Bronchial epithelial cell (primary cell): ENCODE data around the gene MTHFSD. TPM values are rescaled to one million over a fixed set of nuclear protein-coding genes. Genes with fewer than 3 reads are reported as not detected.

Experiments
- DNase-seq: peaks from one replicate; pipeline ENCODE4 v3.0.0-alpha.2; 2010; ENCODE audit warnings: low read depth
- FAIRE-seq: peaks from 2 replicates; lab custom pipeline; 2011; peaks lifted over from hg19 to GRCh38; lab: Jason Lieb, UNC
- H3K27me3 ChIP-seq: 2 replicates; pipeline ENCODE4 v1.5.1; 2011; ENCODE audit warnings: low read length; ENCODE audit not compliant: control insufficient read depth, insufficient read depth
- H3K36me3 ChIP-seq: 2 replicates; pipeline ENCODE4 v1.5.1; 2011; ENCODE audit warnings: low read length; ENCODE audit not compliant: control insufficient read depth, insufficient read depth
- H3K4me3 ChIP-seq: 2 replicates; pipeline ENCODE4 v1.5.1; 2011; ENCODE audit warnings: mild to moderate bottlenecking, low read depth, low read length, control low read depth
- total RNA-seq: library from RNA; depleted of rRNA; stranded (reverse); fragments of >200 nt; gene quantifications from 2 replicates; pipeline ENCODE4 v1.2.1, GENCODE V29; 2014
- TF ChIP-seq, protein P1 (sequence below): IDR thresholded peaks from 2 replicates; pipeline ENCODE4 v1.5.1; 2011; ENCODE audit warnings: mild to moderate bottlenecking, moderate library complexity, low read length, control low read depth, inconsistent platforms; ENCODE audit not compliant: insufficient read depth, severe bottlenecking

The MTHFSD gene
- total RNA-seq, 1 donor from 2014 or later = 13.2 TPM

DNA sequence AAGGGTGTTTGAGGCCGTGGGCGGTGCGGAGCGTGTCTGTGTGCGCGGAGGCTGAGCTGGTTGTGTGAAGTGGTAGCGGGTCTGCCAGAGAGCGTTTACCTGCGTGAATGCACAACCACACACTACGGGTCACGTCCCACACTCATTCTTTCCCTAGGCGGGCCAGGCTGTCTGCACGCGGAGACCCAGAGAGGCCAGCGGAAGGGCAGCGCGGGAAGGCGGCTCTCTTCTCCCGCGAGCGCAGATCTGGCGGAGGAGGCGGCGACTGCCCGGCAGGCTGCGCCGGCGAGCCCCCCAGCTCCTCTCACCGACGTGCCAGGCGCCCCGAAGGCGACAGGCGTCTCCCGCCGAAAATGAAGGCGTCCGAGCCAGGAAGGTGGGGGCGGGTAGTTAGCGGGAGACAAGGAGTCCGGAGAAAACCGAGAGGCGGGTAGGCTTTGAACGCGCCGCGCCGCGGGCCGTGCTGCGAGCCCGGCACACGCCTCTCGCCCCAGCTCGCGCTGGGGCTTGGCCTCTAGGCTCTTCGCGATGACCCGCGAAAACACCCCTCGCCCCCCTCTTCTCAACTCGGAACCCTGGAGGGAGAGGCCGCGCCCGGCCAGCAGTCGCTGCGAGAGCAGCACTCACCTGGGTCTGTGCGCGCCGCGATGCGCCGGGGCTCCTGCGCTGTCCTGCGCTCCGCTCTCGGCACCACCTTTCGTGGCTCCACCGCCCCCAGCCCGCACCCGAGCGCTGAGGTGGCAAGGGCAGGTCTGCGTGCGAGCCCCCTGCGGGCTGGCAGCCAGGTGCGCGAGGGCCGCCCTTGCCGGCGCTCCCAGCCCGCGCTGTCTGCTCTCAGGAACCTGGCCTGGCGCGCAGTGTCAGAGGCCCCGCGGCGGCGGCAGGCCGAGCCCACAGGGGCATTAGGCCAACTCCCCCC is 46.7 kb downstream of the MTHFSD start:
- FAIRE-seq = no peak
- TF ChIP-seq, protein P1, sequence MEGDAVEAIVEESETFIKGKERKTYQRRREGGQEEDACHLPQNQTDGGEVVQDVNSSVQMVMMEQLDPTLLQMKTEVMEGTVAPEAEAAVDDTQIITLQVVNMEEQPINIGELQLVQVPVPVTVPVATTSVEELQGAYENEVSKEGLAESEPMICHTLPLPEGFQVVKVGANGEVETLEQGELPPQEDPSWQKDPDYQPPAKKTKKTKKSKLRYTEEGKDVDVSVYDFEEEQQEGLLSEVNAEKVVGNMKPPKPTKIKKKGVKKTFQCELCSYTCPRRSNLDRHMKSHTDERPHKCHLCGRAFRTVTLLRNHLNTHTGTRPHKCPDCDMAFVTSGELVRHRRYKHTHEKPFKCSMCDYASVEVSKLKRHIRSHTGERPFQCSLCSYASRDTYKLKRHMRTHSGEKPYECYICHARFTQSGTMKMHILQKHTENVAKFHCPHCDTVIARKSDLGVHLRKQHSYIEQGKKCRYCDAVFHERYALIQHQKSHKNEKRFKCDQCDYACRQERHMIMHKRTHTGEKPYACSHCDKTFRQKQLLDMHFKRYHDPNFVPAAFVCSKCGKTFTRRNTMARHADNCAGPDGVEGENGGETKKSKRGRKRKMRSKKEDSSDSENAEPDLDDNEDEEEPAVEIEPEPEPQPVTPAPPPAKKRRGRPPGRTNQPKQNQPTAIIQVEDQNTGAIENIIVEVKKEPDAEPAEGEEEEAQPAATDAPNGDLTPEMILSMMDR = no peak
- Histone ChIP-seq H3K4me3 (no peak overlapping the region), H3K36me3 (no peaks in the 10 kb centered on the region), H3K27me3 (peaks cover 76% of the 10 kb centered on the region)
- no peak for DNase-seq

DNA sequence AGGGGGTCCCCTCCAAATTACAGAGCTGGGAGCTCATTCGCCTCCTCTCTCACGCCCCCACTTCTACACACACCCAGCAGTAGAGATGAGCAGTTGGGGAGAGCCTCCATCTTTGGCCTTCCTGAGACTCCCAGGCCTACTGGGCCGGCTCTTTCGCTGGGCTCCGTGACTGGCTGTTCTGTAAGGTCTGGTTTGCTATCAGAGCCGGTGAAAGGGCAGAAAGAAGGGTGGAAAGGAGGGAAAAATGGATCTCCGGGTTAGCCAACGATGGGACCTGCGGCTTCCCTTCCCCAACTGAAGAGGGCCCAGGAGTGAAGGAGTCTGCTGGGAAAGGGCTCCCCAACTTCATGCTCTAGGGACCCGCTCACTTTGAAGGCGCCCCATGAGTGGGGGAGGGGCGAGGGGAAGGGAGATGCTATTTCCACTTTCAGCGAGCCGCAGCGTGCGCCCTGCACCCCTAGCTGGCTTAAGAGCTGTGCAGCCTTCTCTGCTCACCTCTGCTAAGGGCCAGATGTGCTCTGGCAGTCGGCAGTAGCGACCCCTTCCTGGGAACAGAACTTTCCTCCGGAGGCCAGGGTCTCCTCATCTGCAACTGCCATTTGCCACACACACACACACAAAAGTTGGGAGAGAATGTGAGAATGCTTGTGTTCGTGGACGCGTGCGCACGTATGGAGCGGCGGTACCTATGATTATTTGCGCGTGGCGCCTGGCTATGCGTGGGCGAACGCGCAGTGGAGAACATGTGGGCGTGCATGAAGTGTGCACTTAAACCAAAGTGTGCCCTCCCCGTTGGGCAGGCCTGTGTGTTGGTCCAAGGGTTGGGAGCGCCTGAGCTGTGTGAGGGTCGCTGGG is 47.6 kb downstream of the MTHFSD start:
- Histone ChIP-seq H3K27me3 (peaks cover 78% of the 10 kb centered on the region), H3K4me3 (no peak overlapping the region), H3K36me3 (no peaks in the 10 kb centered on the region)
- DNase-seq (no peak), FAIRE-seq (no peak)
- TF ChIP-seq, protein P1 = no peak

DNA sequence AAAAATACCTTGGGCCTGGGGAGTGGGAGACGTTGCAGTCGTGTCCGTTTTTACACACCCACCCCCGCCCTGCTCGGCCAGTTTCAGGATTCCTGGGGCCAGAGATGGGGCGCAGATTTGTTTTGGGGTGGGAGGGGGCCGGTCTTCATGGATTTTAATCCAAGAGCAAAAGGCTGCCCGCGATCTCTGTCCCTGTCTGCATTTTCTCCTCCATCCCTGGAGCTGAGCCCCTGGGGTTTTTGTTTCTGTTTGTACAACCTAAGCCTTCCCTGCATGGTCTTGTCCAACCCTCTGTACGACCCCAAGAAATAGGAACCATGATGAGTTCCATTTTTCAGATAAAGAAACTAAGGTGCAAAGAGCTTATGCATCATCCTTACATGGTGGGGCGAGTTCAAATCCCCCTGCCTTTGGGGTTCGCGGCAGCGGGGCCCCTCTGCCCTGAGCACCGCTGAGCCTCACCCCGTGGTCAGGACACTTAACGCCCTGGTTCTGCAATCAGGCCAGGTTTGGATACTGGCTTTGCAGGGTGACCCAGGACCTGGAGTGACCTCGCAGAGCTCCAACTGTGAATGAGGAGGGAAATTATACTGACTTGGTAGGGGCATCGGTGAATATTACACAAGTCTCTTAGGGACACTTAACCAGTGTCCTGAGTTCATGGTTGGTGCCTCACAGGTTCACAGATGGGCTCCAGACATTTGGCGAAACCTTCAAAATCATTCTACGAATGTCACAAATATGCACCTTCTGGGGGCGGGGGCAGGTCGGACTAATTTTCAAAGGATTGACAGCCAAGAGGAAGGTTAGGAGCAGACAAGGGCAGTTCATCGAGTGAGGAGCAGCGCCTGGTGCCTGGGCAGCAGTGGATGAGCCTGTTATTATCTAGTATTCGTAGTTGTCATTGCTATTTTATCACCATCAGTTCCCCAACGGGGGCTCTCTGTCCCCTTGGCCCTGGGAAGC is 48.9 kb downstream of the MTHFSD start:
- FAIRE-seq (no peak), DNase-seq (no peak)
- TF ChIP-seq, protein P1 = no peak
- Histone ChIP-seq H3K4me3 (no peak overlapping the region), H3K27me3 (peaks cover 79% of the 10 kb centered on the region), H3K36me3 (no peaks in the 10 kb centered on the region)

DNA sequence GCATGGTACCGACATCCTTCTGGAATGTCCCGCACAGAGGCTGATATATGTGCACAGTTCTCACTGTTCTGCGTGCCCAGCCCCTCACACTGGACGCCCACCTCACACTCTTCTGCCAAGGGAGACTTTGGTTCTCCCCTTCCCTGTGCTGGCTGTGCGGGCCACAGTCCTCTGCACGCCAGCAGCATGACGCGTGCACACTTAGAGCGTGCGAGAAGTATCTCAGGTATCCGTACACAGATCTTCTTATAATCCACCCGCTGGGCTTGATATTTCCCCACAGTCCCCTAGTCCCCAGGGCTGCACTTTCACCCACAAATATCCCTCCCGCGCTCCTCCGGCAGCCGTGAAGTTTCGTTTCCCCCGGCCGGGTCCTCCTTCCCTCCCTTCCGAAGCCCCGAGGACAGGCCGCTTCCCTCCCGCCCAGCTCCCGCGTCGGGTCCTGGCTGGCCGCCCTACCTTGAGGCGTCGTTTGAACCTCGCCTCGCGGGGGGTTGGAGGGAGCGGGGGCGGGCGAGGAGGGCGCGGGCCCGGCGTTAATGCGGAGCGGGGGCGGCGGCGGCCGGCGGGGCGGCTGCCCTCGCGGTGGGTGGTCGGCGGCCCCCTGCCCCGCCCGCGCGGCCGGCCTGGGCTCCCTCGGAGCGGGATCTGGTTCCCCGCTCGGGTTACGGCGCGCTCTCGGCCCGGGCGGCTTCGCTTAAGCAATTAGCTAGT is 49.7 kb downstream of the MTHFSD start:
- DNase-seq = no peak
- Histone ChIP-seq H3K4me3 (no peak overlapping the region), H3K27me3 (peaks cover 83% of the 10 kb centered on the region), H3K36me3 (no peaks in the 10 kb centered on the region)
- FAIRE-seq = no peak
- TF ChIP-seq, protein P1 = no peak
